OCI-LY3 (cell line): ENCODE results near the gene RUBCN.
A peak's percentile ranks its signal among the peaks of the same experiment; 100 is the strongest.
"Not testable (repeated sequence)": the region's sequence is repeated elsewhere in the genome, so short reads cannot be mapped to it uniquely, and the experiment has no call there.

Source experiments
- H2AFZ ChIP-seq: fragments of 200-600, 300-600 bp; shearing (Covaris generic); 2 replicates; pipeline ENCODE4 v1.6.0; 2014; ENCODE audit warnings: antibody characterized with exemption, low read depth, low read length
- H3K27ac ChIP-seq: fragments of 200-600, 300-600 bp; sonication (generic); 2 replicates; pipeline ENCODE4 v1.5.1; 2014; ENCODE audit warnings: mild to moderate bottlenecking, low read length, moderate library complexity, mixed read lengths
- H3K27me3 ChIP-seq: fragments of 200-600, 300-600 bp; sonication (generic); 2 replicates; pipeline ENCODE4 v1.6.1; 2014; ENCODE audit warnings: low read depth, low read length, mixed read lengths
- H3K36me3 ChIP-seq: fragments of 200-600, 300-600 bp; sonication (generic); replicated peaks from 2 replicates; pipeline ENCODE3; 2014; ENCODE audit warnings: low read depth, low read length, mixed read lengths
- H3K4me1 ChIP-seq: fragments of 300-600, 200-600 bp; sonication (generic); 2 replicates; pipeline ENCODE4 v1.6.1; 2014; ENCODE audit warnings: low read length, mixed read lengths
- H3K4me2 ChIP-seq: fragments of 200-600, 300-600 bp; sonication (generic); 2 replicates; pipeline ENCODE4 v1.6.1; 2014; ENCODE audit warnings: low read length, mixed read lengths
- H3K4me3 ChIP-seq: fragments of 300-600, 200-600 bp; sonication (generic); 2 replicates; pipeline ENCODE4 v1.5.1; 2014; ENCODE audit warnings: antibody characterized with exemption, mild to moderate bottlenecking, low read length, moderate library complexity
- H3K79me2 ChIP-seq: fragments of 300-600, 200-600 bp; shearing (Covaris generic); 2 replicates; pipeline ENCODE4 v1.6.1; 2014; ENCODE audit warnings: mild to moderate bottlenecking, low read length, mixed read lengths
- H3K9ac ChIP-seq: fragments of 300-600, 200-600 bp; shearing (Covaris generic); 2 replicates; pipeline ENCODE4 v1.6.0; 2014; ENCODE audit warnings: mild to moderate bottlenecking, low read length, moderate library complexity
- H3K9me3 ChIP-seq: fragments of 200-600, 300-600 bp; shearing (Covaris generic); 2 replicates; pipeline ENCODE4 v1.6.1; 2014; ENCODE audit warnings: low read length, mixed read lengths; ENCODE audit not compliant: insufficient read depth
- H4K20me1 ChIP-seq: fragments of 200-600, 300-600 bp; sonication (generic); 2 replicates; pipeline ENCODE4 v1.6.1; 2016; ENCODE audit warnings: low read length, mixed read lengths; ENCODE audit not compliant: insufficient read depth
- EZH2phosphoT487 ChIP-seq: fragments of 200-600 bp; shearing (Covaris generic); IDR thresholded peaks from 2 replicates; pipeline ENCODE4 v1.6.1; 2018; ENCODE audit warnings: antibody characterized with exemption, mixed run types, low read depth
- TF ChIP-seq, protein P1 (sequence below): fragments of 200-600, 300-600 bp; sonication (generic); IDR thresholded peaks from 2 replicates; pipeline ENCODE4 v1.5.1; 2014; ENCODE audit warnings: antibody characterized with exemption, low read length, low read depth

The RUBCN gene

DNA sequence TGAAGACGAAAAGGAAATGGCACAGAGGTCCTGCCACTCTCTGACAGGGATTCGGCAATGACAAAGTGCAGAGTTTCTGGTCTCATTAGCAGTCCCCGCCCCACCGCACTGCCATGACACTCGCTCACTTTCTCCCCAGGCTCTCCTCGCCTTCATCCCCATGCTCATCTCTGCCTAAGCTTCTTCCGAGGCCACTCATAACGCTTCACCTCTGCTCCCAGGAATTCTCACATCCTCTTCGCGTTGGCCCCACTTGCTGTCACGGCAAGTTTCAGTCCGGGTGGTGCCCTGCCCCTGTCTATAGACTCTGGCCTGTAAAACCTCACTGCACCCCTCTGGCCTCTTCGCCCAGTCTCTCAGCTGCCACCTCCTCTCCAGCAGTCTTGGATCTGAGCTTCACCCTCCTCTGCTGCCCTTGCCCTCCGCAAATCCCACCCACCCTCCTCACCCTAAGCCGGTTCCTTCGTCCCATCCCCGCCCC is 654 bp downstream of the RUBCN start:
- no peak overlapping the region for H2AFZ ChIP-seq
- H3K79me2 ChIP-seq = peaks cover 44% of the 10 kb centered on the region
- peak overlapping the region; percentile 99 for H3K4me3 ChIP-seq
- H3K9ac ChIP-seq = peak overlapping the region; percentile 99
- H3K9me3 ChIP-seq = no peaks in the 10 kb centered on the region
- H3K4me2 ChIP-seq = peak overlapping the region; percentile 82
- peak overlapping the region; percentile 96 for H3K27ac ChIP-seq
- TF ChIP-seq, protein P1, sequence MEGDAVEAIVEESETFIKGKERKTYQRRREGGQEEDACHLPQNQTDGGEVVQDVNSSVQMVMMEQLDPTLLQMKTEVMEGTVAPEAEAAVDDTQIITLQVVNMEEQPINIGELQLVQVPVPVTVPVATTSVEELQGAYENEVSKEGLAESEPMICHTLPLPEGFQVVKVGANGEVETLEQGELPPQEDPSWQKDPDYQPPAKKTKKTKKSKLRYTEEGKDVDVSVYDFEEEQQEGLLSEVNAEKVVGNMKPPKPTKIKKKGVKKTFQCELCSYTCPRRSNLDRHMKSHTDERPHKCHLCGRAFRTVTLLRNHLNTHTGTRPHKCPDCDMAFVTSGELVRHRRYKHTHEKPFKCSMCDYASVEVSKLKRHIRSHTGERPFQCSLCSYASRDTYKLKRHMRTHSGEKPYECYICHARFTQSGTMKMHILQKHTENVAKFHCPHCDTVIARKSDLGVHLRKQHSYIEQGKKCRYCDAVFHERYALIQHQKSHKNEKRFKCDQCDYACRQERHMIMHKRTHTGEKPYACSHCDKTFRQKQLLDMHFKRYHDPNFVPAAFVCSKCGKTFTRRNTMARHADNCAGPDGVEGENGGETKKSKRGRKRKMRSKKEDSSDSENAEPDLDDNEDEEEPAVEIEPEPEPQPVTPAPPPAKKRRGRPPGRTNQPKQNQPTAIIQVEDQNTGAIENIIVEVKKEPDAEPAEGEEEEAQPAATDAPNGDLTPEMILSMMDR = no peak
- no peak for TF ChIP-seq EZH2phosphoT487
- peaks cover 7% of the 10 kb centered on the region; the same call in 1 of the 2 replicates for H4K20me1 ChIP-seq
- H3K27me3 ChIP-seq = no peaks in the 10 kb centered on the region
- H3K4me1 ChIP-seq = peaks cover 47% of the 10 kb centered on the region
- H3K36me3 ChIP-seq = peaks cover 21% of the 10 kb centered on the region

DNA sequence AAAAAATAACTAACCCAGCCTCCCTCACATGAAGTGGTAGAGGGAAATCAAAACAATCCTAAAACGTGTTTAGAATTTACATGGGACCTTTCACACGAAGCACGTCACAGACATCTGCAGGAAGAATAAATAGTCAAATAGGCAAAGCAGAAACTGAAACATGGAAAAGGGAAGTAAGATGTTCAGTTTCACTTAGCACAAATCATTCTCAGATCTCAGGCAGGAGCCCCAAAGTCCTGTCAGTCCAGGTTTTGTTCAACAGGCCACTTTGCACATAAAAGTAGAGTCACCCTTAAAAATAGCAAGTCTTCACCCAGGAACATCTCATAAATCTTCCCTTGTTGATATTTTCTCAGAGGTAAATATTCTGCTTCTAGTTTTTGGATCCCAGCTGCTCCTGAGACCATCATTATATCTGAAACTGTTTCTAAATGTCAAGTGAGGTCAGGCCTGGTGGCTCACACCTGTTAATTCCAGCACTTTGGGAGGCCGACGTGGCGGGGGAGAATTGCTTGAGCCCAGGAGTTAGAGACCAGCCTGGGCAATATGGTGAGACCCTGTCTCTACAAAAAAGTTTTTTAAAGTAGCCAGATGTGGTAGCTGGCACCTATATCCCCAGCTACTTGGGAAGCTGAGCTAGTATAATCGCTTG is 1.9 kb downstream of the RUBCN start:
- Histone ChIP-seq H3K4me2 (peak overlapping the region; percentile 87), H3K27ac (peak overlapping the region; percentile 96), H3K9me3 (0 out of 2 replicates have a peak, but pooled peaks cover 5% of the 10 kb centered on the region), H3K9ac (peak overlapping the region; percentile 99; the same call in 1 of the 2 replicates), H3K36me3 (peaks cover 27% of the 10 kb centered on the region), H2AFZ (no peak overlapping the region), H3K79me2 (peaks cover 50% of the 10 kb centered on the region), H4K20me1 (peaks cover 12% of the 10 kb centered on the region; the same call in 1 of the 2 replicates), H3K4me1 (peaks cover 47% of the 10 kb centered on the region), H3K27me3 (no peaks in the 10 kb centered on the region), H3K4me3 (peak overlapping the region; percentile 99)
- TF ChIP-seq EZH2phosphoT487 = no peak

DNA sequence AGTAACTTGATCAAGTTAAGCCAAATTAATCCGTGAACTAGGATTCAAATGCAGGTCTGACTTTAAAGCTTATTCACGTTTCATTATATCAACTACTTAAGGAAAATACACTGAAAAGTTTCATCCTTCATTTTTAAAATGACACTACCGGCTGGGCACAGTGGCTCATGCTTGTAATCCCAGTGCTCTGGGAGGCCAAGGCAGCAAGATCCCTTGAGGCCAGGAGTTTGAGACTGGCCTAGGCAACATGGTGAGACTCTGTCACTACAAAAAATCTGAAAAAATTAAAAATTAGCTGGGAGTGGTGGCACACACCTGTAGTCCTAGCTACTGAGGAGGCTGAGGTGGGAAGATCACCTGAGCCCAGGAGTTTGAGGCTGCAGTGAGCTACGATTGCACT is 3.7 kb downstream of the RUBCN start:
- Histone ChIP-seq H3K9ac (no peak overlapping the region), H3K79me2 (peaks cover 66% of the 10 kb centered on the region), H3K4me1 (peaks cover 50% of the 10 kb centered on the region)

DNA sequence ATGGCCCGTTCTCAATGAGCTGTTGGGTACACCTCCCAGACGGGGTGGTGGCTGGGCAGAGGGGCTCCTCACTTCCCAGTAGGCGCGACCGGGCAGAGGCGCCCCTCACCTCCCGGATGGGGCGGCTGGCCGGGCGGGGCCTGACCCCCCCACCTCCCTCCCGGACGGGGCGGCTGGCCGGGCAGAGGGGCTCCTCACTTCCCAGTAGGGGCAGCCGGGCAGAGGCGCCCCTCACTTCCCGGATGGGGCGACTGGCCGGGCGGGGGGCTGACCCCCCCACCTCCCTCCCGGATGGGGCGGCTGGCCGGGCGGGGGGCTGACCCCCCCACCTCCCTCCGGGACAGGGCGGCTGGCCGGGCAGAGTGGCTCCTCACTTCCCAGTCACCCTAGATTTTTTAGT is 5.2 kb downstream of the RUBCN start:
- H3K4me2 ChIP-seq, H2AFZ ChIP-seq, H3K9ac ChIP-seq, H3K9me3 ChIP-seq, H3K27me3 ChIP-seq, H3K27ac ChIP-seq, H3K4me3 ChIP-seq: not testable (repeated sequence)
- Histone ChIP-seq H3K4me1 (peaks cover 42% of the 10 kb centered on the region), H3K79me2 (peaks cover 76% of the 10 kb centered on the region), H3K36me3 (peaks cover 32% of the 10 kb centered on the region), H4K20me1 (peaks cover 31% of the 10 kb centered on the region)

More for the DNA sequence above, 3.7 kb downstream of the RUBCN start:
- Histone ChIP-seq H3K9me3 (0 out of 2 replicates have a peak, but pooled peaks cover 5% of the 10 kb centered on the region), H4K20me1 (peaks cover 20% of the 10 kb centered on the region; the same call in 1 of the 2 replicates), H3K27me3 (no peaks in the 10 kb centered on the region), H3K36me3 (peaks cover 27% of the 10 kb centered on the region), H3K4me3 (no peak overlapping the region), H2AFZ (no peak overlapping the region), H3K4me2 (no peak overlapping the region), H3K27ac (no peak overlapping the region)
- no peak for TF ChIP-seq EZH2phosphoT487
- TF ChIP-seq, protein P1 = no peak

DNA sequence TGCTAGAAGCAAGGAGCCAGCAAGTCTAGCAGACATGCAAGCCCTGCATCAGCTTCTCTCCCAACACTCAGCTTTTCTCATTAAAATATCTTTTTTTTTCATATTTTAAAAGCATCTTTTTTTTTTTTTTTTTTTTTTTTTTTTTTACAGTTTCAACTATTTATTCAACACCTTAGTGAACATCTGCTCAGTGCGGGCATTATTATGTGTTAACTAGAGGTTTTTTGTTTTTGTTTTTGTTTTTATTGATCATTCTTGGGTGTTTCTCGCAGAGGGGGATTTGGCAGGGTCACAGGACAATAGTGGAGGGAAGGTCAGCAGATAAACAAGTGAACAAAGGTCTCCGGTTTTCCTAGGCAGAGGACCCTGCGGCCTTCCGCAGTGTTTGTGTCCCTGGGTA is 5.9 kb downstream of the RUBCN start:
- Histone ChIP-seq H3K79me2 (peaks cover 71% of the 10 kb centered on the region), H3K36me3 (peaks cover 34% of the 10 kb centered on the region), H3K4me1 (peaks cover 42% of the 10 kb centered on the region), H4K20me1 (peaks cover 33% of the 10 kb centered on the region)
- H3K27me3 ChIP-seq, H3K9ac ChIP-seq, H3K4me2 ChIP-seq, H3K4me3 ChIP-seq, H2AFZ ChIP-seq, H3K9me3 ChIP-seq, H3K27ac ChIP-seq: not testable (repeated sequence)
